Activated CD4-positive, alpha-beta memory T cell treated with anti-CD3 and anti-CD28 coated beads for 36 hours (primary cell): ENCODE measurements around the gene LARP6. TPM values are rescaled to one million over a fixed set of nuclear protein-coding genes. Genes with fewer than 3 reads are reported as not detected.

Experiments used
- CTCF ChIA-PET: fragments of 350-600 bp; sonication (Branson Sonifier 250); formaldehyde crosslinking; loops from one replicate; lab custom pipeline; 2021; ENCODE audit warnings: antibody characterized with exemption, inconsistent platforms; lab: Charles Lee
- POLR2A ChIA-PET: fragments of 350-600 bp; sonication (Branson Sonifier 250); formaldehyde crosslinking; loops from one replicate; lab custom pipeline; 2021; ENCODE audit warnings: antibody characterized with exemption; lab: Charles Lee
- DNase-seq: peaks from one replicate; pipeline ENCODE4 v3.0.0-alpha.2; 2020
- H3K27ac Mint-ChIP-seq: one replicate; pipeline ENCODE4 v1.8.0; 2021; ENCODE audit warnings: mixed read lengths
- H3K27me3 Mint-ChIP-seq: one replicate; pipeline ENCODE4 v1.8.0; 2021; ENCODE audit warnings: mixed read lengths
- H3K36me3 Mint-ChIP-seq: one replicate; pipeline ENCODE4 v1.8.0; 2021; ENCODE audit warnings: mixed read lengths
- H3K4me1 Mint-ChIP-seq: one replicate; pipeline ENCODE4 v1.8.0; 2021; ENCODE audit warnings: low read depth, mixed read lengths
- H3K4me3 Mint-ChIP-seq: one replicate; pipeline ENCODE4 v1.8.0; 2021; ENCODE audit warnings: mild to moderate bottlenecking, mixed read lengths
- H3K9me3 Mint-ChIP-seq: one replicate; pipeline ENCODE4 v1.8.0; 2021; ENCODE audit warnings: mixed read lengths
- intact Hi-C: fragments of 100-400 bp; cut with micrococcal nuclease; formaldehyde crosslinking; loops from one replicate; pipeline ENCODE4 v1.15.1; 2023
- total RNA-seq, 2 experiments: library from RNA; stranded (reverse); gene quantifications; one replicate each; pipeline ENCODE4 v1.2.3, GENCODE V29; 2021

Gene LARP6
- total RNA-seq = under 1 TPM in 1 of 2 experiments, not detected in 1; 0.17 TPM

DNA sequence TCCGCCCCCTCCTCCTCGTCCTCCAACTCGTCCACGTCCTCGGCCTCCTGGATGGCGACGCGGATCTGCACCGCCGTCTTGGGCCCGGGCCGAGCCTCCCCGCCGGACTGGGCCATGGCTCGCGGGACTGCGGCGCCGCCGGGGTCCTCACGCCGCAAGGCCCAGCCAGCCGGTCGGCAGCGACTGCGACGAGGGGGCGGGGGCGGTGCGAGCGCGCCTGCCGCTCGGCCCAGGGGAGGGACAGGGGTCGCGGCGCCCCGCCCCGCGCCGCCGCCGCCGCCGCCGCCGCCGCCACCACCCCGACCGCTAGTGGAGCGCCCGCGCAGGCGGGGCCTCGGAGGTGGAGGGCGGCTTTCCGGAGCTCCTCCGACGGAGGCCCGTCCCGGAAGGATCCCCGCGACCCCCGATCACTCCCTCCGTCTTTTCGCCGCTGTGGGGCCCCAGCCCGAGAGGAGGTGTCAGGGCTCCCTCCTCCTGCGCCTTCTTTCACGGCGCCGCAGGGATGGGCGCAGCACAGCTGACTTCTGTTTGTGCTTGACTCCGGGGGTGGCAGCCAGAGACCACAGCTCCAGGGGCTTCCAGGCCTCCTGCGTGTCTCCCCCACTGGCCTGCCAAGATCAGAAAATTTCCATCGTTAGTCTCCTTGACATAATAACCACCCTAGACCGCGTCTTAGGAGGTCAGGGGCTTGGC lies at the start of gene LARP6:
Gene LARP6, minus strand, starts transcription at position 185 of the 693 bp plus-strand sequence. Its CDS starts 69 bp downstream, at position 116.
- ChIA-PET POLR2A (no interaction called here), CTCF (no interaction called here)
- peaks cover 3% of the 10 kb centered on the region for H3K4me1 Mint-ChIP-seq
- H3K4me3 Mint-ChIP-seq = peak within 1 kb of the TSS; percentile 63
- intact Hi-C loops = no loop called here
- H3K27me3 Mint-ChIP-seq = peaks cover 48% of the 10 kb centered on the region
- no peaks in the 10 kb centered on the region for H3K36me3 Mint-ChIP-seq
- H3K9me3 Mint-ChIP-seq = no peaks in the 10 kb centered on the region
- H3K27ac Mint-ChIP-seq = no peak within 1 kb of the TSS
- DNase-seq = peak; percentile 16

DNA sequence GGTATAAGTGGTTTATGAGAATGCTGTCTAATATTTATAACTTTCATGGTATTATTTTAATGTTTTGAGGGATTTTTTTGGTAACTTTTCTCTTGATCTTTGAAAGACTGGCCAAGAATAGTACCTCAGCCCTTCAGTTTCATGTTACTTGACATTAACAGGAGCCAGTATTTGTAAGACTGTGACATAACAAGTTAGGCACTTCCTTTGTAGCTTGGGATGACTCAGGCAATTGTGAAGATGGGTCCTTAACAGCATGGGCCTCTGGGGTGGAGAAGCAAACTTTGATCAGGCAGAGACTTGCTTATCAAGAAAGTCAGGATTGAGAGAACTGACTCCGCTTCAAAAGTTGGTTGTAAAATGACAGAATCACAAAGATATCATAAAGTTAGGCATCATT lies 48.1 kb upstream of the LARP6 start:
- Mint-ChIP-seq H3K36me3 (no peaks in the 10 kb centered on the region), H3K9me3 (peaks cover 3% of the 10 kb centered on the region), H3K4me3 (no peak overlapping the region), H3K27ac (no peak overlapping the region), H3K4me1 (no peaks in the 10 kb centered on the region), H3K27me3 (peaks cover 16% of the 10 kb centered on the region)
- DNase-seq = no peak
- intact Hi-C loops = no loop called here
- ChIA-PET POLR2A (no interaction called here), CTCF (no interaction called here)

DNA sequence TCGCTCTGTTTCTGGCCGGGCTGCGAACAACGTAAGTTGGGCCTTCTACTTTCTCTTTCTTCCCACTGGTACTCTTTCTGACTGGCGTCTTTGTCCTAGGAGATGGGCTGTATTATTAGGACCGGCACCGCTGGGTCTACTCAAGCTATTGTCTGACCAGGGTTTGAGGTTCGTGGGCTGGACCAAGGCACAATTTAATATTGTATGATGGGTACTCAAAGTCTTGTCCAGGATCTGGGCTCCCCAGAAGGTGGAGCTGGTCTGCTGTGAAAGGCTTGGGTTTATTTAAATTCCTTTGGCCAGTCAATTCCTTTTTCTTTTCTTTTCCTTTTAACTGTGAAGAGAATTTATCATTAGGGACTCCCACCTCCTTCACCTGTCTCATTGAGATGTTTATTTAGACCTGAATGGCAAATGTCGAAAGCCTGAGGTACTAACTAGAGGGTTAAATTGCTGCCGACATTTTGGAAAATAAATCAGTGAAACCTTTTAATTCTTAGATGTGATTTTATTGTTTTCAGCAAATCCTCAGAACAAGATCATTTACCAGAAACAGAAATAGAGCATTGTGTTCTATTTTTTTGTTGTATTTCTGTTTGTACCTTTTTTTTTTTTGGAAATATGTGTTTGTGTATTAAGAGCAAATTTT lies 39.1 kb upstream of the LARP6 start:
- peak overlapping the region; percentile 24 for H3K27ac Mint-ChIP-seq
- ChIA-PET POLR2A (no interaction called here), CTCF (interaction anchor here (1.4 to 1.5 kb wide), 2 partner anchors 15 to 68 kb away, joined by 3 to 4 read pairs; no protein-coding TSS in a partner anchor)
- no peaks in the 10 kb centered on the region for H3K9me3 Mint-ChIP-seq
- H3K4me1 Mint-ChIP-seq = peaks cover 9% of the 10 kb centered on the region
- intact Hi-C loops = no loop called here
- peaks cover 5% of the 10 kb centered on the region for H3K36me3 Mint-ChIP-seq
- DNase-seq = peak; percentile 11
- peaks cover 39% of the 10 kb centered on the region for H3K27me3 Mint-ChIP-seq
- peak overlapping the region; percentile 84 for H3K4me3 Mint-ChIP-seq

DNA sequence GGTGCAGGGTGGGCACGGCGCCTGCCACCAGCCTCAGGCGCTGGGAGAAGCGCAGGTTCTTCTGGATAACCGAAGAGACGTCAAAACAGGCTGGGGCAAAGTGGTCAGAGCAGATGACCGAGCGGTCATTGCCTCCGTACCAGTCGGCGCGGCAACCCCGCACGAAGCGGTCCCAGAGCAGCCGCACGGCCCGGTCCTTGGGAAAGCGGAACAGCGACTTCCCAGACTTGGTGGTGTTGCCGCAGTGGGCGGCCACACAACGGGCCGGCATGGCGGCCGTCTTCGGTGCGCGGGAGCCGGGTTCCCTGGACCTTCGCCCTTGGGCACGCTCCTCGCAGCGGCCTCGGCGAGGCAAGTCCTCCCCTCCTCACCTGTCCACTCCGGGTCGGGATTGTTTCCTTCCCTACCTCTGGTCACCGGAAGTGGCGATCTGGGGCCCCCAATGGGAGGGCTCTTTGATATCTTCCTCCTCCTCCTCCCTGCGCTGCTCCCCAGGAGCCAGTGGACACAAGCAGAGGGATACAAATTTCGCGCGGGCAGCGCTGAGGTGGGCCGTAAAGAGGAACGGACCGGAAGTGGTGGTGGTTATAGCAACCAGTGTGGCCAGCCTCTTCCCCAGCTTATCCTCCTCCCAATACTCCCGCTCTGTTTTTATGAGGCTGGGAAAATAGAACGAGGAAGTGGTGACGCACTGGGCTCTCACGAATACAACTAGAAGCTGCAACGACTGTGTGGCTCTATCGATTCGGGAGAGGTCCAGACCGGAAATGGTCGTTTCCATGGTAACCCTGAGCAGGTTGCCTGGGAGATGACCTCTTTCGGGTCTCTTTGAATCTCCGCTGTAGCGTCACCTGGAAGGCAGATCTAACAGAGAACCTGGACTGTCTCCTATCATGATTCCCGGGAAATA lies 38.3 kb upstream of the LARP6 start, which contains the start of the genes LRRC49 and THAP10:
Gene LRRC49, plus strand, starts transcription at position 825 of the 910 bp plus-strand sequence. Its CDS starts 69 bp downstream, at position 894.
Gene THAP10, minus strand, starts transcription at position 432 of the 910 bp plus-strand sequence. Its CDS starts 161 bp downstream, at position 271.
- ChIA-PET CTCF (interaction anchor here (1.4 to 1.5 kb wide), 2 partner anchors 15 to 67 kb away, joined by 3 to 4 read pairs; no protein-coding TSS in a partner anchor), POLR2A (no interaction called here)
- H3K27ac Mint-ChIP-seq = peak within 1 kb of the TSS; percentile 24
- intact Hi-C loops = no loop called here
- no peaks in the 10 kb centered on the region for H3K9me3 Mint-ChIP-seq
- DNase-seq = peak; percentile 70
- peak within 1 kb of the TSS; percentile 84 for H3K4me3 Mint-ChIP-seq
- peaks cover 39% of the 10 kb centered on the region for H3K27me3 Mint-ChIP-seq
- H3K36me3 Mint-ChIP-seq = peaks cover 5% of the 10 kb centered on the region
- H3K4me1 Mint-ChIP-seq = peaks cover 9% of the 10 kb centered on the region

DNA sequence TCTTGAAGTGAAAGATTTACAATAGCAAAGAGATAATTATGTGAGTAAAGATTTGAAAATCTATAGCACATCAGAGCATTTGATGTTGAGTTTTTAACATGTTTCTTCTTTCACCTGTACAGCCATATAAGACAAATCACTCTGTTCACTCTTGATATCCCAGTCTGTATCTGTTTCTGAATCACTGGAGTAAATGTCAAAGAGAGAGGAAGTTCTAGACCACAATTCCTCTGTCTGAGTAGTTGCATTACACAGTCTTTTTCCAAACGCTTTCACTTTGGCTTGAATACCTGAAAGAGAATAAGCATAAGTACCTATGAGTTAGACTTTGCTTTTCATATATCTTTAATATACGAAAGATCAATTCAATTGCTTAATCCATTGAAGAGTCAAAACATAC lies 28.4 kb upstream of the LARP6 start:
- Mint-ChIP-seq H3K4me1 (no peaks in the 10 kb centered on the region), H3K27ac (no peak overlapping the region), H3K36me3 (no peaks in the 10 kb centered on the region), H3K9me3 (no peaks in the 10 kb centered on the region), H3K4me3 (no peak overlapping the region), H3K27me3 (peaks cover 21% of the 10 kb centered on the region)
- intact Hi-C loops = no loop called here
- ChIA-PET CTCF (no interaction called here), POLR2A (no interaction called here)
- no peak for DNase-seq

DNA sequence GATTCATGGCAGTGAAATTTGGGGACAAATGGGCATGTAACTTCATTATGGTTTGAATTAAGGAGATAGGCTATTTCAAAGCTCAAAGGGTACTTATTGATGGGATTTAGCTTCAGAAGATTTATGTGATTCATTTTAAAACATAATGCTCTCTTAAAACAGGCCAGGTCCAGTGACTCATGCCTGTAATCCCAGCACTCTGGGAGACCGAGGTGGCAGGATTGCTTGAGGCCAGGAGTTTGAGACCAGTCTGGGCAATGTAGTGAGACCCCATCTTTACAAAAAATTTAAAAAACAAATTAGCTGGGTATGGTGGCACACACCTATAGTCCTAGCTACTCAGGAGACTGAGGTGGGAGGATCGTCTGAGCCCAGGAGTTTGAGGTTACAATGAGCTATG lies 26.8 kb upstream of the LARP6 start:
- DNase-seq = no peak
- ChIA-PET CTCF (no interaction called here), POLR2A (no interaction called here)
- intact Hi-C loops = no loop called here
- no peaks in the 10 kb centered on the region for H3K36me3 Mint-ChIP-seq
- no peak overlapping the region for H3K27ac Mint-ChIP-seq
- peaks cover 26% of the 10 kb centered on the region for H3K27me3 Mint-ChIP-seq
- H3K9me3 Mint-ChIP-seq = no peaks in the 10 kb centered on the region
- H3K4me1 Mint-ChIP-seq = no peaks in the 10 kb centered on the region
- no peak overlapping the region for H3K4me3 Mint-ChIP-seq

DNA sequence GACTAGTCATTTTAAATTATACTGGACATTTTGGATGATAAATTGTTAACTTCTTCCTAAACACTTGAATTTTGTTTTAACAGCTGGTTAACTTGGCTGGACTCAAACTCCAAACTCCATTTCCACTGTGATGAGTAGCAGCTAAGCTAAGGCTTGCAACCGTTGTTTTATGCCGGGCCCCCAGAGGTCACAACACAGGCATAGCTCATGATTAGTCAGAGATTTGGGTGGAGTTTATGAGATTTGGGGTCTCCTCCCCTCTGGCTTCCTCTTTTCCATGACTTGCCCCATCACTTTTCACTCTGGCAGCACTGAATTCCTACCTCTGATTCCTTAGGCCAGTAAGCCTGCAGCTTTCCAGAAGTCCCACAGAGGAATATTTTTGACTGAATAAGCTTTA lies 25.4 kb upstream of the LARP6 start:
- ChIA-PET CTCF (no interaction called here), POLR2A (no interaction called here)
- no peak for DNase-seq

DNA sequence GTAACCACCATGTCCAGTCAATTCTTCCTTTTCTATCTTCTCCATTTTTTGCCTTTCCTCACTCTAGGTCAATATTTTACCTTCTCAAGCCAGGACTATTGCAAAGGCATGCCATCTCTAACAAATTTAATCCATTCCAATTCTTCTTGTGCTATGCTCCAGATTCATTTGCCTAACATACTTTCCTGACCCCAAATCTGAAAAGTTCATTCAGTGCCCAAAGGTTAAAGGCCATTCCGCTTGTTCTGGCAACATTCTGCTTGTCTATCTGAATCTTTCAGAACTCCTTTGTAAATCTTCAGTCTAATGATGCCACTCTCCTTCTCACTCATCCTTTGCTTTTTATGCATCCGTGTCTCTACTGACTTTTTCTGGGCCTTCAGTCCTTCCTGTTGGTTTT lies 22.7 kb upstream of the LARP6 start:
- intact Hi-C loops = no loop called here
- POLR2A ChIA-PET = no interaction called here
- no peak overlapping the region for H3K27ac Mint-ChIP-seq
- H3K9me3 Mint-ChIP-seq = no peaks in the 10 kb centered on the region
- H3K4me1 Mint-ChIP-seq = no peaks in the 10 kb centered on the region
- DNase-seq = no peak
- H3K27me3 Mint-ChIP-seq = peaks cover 30% of the 10 kb centered on the region
- no peaks in the 10 kb centered on the region for H3K36me3 Mint-ChIP-seq
- CTCF ChIA-PET = no interaction called here
- no peak overlapping the region for H3K4me3 Mint-ChIP-seq

More for the DNA sequence above, 25.4 kb upstream of the LARP6 start:
- no peaks in the 10 kb centered on the region for H3K4me1 Mint-ChIP-seq
- intact Hi-C loops = no loop called here
- peaks cover 33% of the 10 kb centered on the region for H3K27me3 Mint-ChIP-seq
- H3K27ac Mint-ChIP-seq = no peak overlapping the region
- H3K36me3 Mint-ChIP-seq = no peaks in the 10 kb centered on the region
- no peaks in the 10 kb centered on the region for H3K9me3 Mint-ChIP-seq
- no peak overlapping the region for H3K4me3 Mint-ChIP-seq

DNA sequence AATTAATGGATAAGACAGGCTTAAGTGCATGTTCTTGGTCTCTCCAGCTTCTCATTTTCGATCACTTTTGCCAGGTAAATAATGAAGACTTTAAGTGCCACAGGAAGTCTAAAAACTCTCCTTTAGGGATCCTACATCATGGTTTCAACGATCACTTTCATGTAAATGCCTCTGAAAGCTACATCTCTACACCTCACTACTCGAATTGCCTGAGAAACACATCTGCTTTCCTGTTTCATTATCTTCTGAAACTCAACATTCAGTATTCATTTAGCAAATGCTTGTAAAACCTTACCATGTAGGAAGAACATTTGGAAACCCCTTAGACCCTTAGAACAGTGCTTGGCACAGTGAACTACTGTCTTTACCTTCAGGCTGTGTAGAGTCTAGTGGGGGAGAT lies 22.1 kb upstream of the LARP6 start:
- CTCF ChIA-PET = no interaction called here

DNA sequence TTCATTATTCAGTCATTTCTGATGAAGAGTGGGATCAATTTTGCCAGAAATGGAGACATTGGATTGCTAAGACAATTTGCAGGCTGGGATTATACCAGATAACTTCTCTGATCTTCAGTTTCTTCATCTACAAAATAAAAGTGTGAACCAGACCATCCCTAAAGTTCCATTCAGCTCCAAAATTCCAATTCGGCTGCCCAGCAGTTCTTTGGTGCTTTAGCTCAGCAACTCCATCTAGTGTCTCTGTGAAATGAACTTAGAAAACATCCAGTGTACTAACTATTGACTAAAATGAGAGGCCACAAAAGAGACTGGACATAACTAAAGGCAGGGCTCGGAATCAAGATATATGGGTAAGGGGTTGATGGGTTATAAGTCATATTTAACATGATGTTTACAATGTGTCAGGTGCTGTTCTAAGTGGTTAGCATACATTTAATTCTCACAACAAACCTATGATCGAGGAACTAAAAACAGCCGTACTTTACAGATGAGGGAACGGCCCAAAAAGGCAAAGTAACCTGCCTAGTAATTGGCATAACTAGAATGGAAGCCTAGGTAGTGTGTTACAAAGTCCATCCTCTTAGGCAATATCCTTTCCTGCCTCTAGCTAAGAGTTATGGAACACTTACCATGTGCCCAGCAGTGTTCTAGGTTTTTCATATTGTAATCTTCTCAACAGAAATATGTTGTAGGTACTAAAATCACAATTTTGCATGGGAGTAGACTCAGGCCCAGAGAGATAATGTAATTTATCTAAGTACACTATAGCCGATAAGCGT lies 21.2 kb upstream of the LARP6 start:
- no peak for DNase-seq
- ChIA-PET POLR2A (no interaction called here), CTCF (no interaction called here)
- Mint-ChIP-seq H3K36me3 (no peaks in the 10 kb centered on the region), H3K4me1 (no peaks in the 10 kb centered on the region), H3K27me3 (peaks cover 30% of the 10 kb centered on the region), H3K9me3 (no peaks in the 10 kb centered on the region), H3K4me3 (no peak overlapping the region), H3K27ac (no peak overlapping the region)
- intact Hi-C loops = no loop called here

More for the DNA sequence above, 22.1 kb upstream of the LARP6 start:
- POLR2A ChIA-PET = no interaction called here
- no peak overlapping the region for H3K4me3 Mint-ChIP-seq
- no peak overlapping the region for H3K27ac Mint-ChIP-seq
- no peaks in the 10 kb centered on the region for H3K4me1 Mint-ChIP-seq
- peaks cover 30% of the 10 kb centered on the region for H3K27me3 Mint-ChIP-seq
- no peaks in the 10 kb centered on the region for H3K9me3 Mint-ChIP-seq
- DNase-seq = no peak
- H3K36me3 Mint-ChIP-seq = no peaks in the 10 kb centered on the region
- intact Hi-C loops = no loop called here

DNA sequence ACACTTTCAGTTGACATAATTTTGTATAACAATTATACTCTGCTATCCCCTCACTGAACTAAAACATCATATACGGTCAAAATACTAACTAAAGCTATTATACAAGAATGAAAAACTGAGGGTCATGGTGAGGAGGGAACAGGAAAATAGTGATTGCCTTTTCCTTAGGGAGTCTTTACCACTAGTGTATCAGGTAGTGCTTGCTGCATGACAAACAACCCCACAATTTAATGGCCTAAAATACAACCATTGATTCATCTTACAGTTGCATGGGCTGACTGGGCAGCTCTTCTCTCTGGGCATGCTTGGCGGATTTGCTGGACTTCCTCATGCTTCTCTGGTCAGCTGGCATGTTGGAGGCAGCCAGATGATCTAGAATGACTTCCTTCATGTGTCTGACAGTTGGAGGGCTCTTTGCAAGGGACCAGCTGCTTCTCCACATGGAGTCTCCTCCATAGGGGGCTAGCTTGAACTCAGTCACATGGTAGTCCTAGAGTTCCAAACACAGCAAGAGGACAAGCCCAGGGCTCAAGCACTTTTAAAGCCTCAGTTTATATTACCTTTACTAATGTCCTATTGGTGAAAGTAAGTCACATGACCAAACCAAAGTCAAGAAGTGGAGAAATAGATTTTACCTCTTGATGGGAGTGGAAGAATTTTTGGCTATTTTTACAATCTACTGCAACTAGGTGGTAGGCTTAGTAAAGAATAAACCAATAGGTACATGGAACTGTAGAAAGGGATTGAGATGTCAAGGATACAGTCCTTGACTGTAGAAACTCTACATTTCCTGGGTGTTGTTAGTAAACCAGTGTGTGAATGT lies 19.5 kb upstream of the LARP6 start:
- Mint-ChIP-seq H3K36me3 (no peaks in the 10 kb centered on the region), H3K4me3 (no peak overlapping the region), H3K27ac (no peak overlapping the region), H3K9me3 (no peaks in the 10 kb centered on the region), H3K4me1 (no peaks in the 10 kb centered on the region), H3K27me3 (peaks cover 24% of the 10 kb centered on the region)
- CTCF ChIA-PET = no interaction called here
- POLR2A ChIA-PET = no interaction called here
- intact Hi-C loops = no loop called here
- no peak for DNase-seq
